OCI-M1 (cell line): ENCODE data around the gene NFE2L2.
"Not testable (repeated sequence)": the region's sequence is repeated elsewhere in the genome, so short reads cannot be mapped to it uniquely, and the experiment has no call there.

Source experiments
- DNase-seq: peaks from one replicate; lab custom pipeline; 2025; lab: John Stamatoyannopoulos, UW

Gene NFE2L2

GRCh38 chr2:177195194-177195593 lies 69.3 kb downstream of the NFE2L2 start:
- DNase-seq: no peak

GRCh38 chr2:177193240-177193639 lies 71.3 kb downstream of the NFE2L2 start:
- peak; percentile 23 for DNase-seq

GRCh38 chr2:177192788-177193187 lies 71.7 kb downstream of the NFE2L2 start:
- no peak for DNase-seq

- DNase-seq: no peak
Measured at GRCh38 chr2:177190941-177191340, 73.6 kb downstream of the NFE2L2 start.

- no peak for DNase-seq
Measured at GRCh38 chr2:177188482-177189469, 75.8 kb downstream of the NFE2L2 start.

GRCh38 chr2:177187631-177188312 lies 76.8 kb downstream of the NFE2L2 start:
- DNase-seq: peak; percentile 41

- not testable (repeated sequence) for DNase-seq
Measured at GRCh38 chr2:177186038-177186437, 78.5 kb downstream of the NFE2L2 start.

GRCh38 chr2:177184606-177185005 lies 79.9 kb downstream of the NFE2L2 start:
- DNase-seq: no peak

GRCh38 chr2:177183860-177184259 lies 80.7 kb downstream of the NFE2L2 start:
- no peak for DNase-seq
